GM21515 (cell line): ENCODE results near the gene ITGB2.

Experiments used
- ATAC-seq: cut with Tn5 transposase; IDR thresholded peaks from one replicate; pipeline ENCODE4 v1.9.1; 2021; ENCODE audit not compliant: unreplicated experiment

The ITGB2 gene

GRCh38 chr21:44920694-44921604 lies at the start of gene ITGB2:
Gene ITGB2, minus strand, starts transcription at chr21:44920899. Its CDS starts 10,117 bp downstream, at chr21:44910782.
- ATAC-seq: no peak

GRCh38 chr21:44969931-44970755 lies 49.4 kb upstream of the ITGB2 start:
- ATAC-seq: no peak

GRCh38 chr21:44969066-44969670 lies 48.5 kb upstream of the ITGB2 start:
- no peak for ATAC-seq

GRCh38 chr21:44967082-44968047 lies 46.7 kb upstream of the ITGB2 start:
- no peak for ATAC-seq

GRCh38 chr21:44966135-44967081 lies 45.7 kb upstream of the ITGB2 start:
- no peak for ATAC-seq

GRCh38 chr21:44965251-44966022 lies 44.7 kb upstream of the ITGB2 start:
- no peak for ATAC-seq

- no peak for ATAC-seq
These were observed 43.7 kb upstream of the ITGB2 start for GRCh38 chr21:44964381-44964780.

- no peak for ATAC-seq
These were observed 41.8 kb upstream of the ITGB2 start for GRCh38 chr21:44962403-44962966.

- ATAC-seq: no peak
These were observed 39.7 kb upstream of the ITGB2 start for GRCh38 chr21:44960141-44961092.

GRCh38 chr21:44959376-44960091 lies 38.8 kb upstream of the ITGB2 start:
- ATAC-seq: no peak

- ATAC-seq: no peak
These were observed 37.9 kb upstream of the ITGB2 start for GRCh38 chr21:44958471-44959191.

GRCh38 chr21:44957901-44958451 lies 37.3 kb upstream of the ITGB2 start:
- ATAC-seq: no peak

- no peak for ATAC-seq
These were observed 36.5 kb upstream of the ITGB2 start for GRCh38 chr21:44957047-44957831.

GRCh38 chr21:44956356-44957046 lies 35.8 kb upstream of the ITGB2 start:
- no peak for ATAC-seq
